Endodermal cell (in vitro differentiated cells): Measurements from ENCODE around the gene FRS3. TPM values are rescaled to one million over a fixed set of nuclear protein-coding genes. Genes with fewer than 3 reads are reported as not detected.

ENCODE experiments used
- DNase-seq: peaks from one replicate; pipeline ENCODE4 v3.0.0-alpha.2; 2017
- H3K27ac ChIP-seq: 2 replicates; pipeline ENCODE4 v1.5.1; 2013; ENCODE audit warnings: mild to moderate bottlenecking, low read depth, low read length, moderate library complexity
- H3K27me3 ChIP-seq: 2 replicates; pipeline ENCODE4 v1.6.1; 2013; ENCODE audit warnings: mild to moderate bottlenecking, low read length, moderate library complexity; ENCODE audit not compliant: insufficient read depth, control insufficient read depth, poor library complexity, severe bottlenecking
- H3K36me3 ChIP-seq: 2 replicates; pipeline ENCODE4 v1.7.0; 2013; ENCODE audit warnings: mild to moderate bottlenecking, low read length, moderate library complexity; ENCODE audit not compliant: control insufficient read depth, insufficient read depth
- H3K4me1 ChIP-seq: one replicate; pipeline ENCODE4 v1.7.0; 2013; ENCODE audit warnings: low read length; ENCODE audit not compliant: control insufficient read depth, insufficient read depth
- H3K4me3 ChIP-seq: 2 replicates; pipeline ENCODE4 v1.5.1; 2013; ENCODE audit warnings: mild to moderate bottlenecking, low read length, moderate library complexity
- H3K9ac ChIP-seq: 2 replicates; pipeline ENCODE4 v1.6.1; 2013; ENCODE audit warnings: mild to moderate bottlenecking, low read length, moderate library complexity; ENCODE audit not compliant: poor library complexity, severe bottlenecking; ENCODE audit errors: extremely low read depth
- H3K9me3 ChIP-seq: 2 replicates; pipeline ENCODE4 v1.6.1; 2013; ENCODE audit warnings: mild to moderate bottlenecking, low read length, moderate library complexity; ENCODE audit not compliant: control insufficient read depth
- H3K27ac Mint-ChIP-seq: 2 replicates; pipeline ENCODE4 v1.8.0; 2020; ENCODE audit warnings: mixed read lengths
- H3K27me3 Mint-ChIP-seq: 2 replicates; pipeline ENCODE4 v1.8.0; 2021; ENCODE audit warnings: mild to moderate bottlenecking, mixed read lengths; ENCODE audit not compliant: insufficient read depth
- H3K36me3 Mint-ChIP-seq: 2 replicates; pipeline ENCODE4 v1.8.0; 2020; ENCODE audit warnings: low read depth, mixed read lengths
- H3K4me1 Mint-ChIP-seq: 2 replicates; pipeline ENCODE4 v1.8.0; 2020; ENCODE audit warnings: mixed read lengths
- H3K4me3 Mint-ChIP-seq: 2 replicates; pipeline ENCODE4 v1.8.0; 2020; ENCODE audit warnings: mild to moderate bottlenecking, moderate library complexity, mixed read lengths
- H3K9me3 Mint-ChIP-seq: 2 replicates; pipeline ENCODE4 v1.8.0; 2020; ENCODE audit warnings: mild to moderate bottlenecking, mixed read lengths
- CTCF ChIP-seq: fragments of 200-600 bp; sonication (generic); conservative IDR thresholded peaks from 2 replicates; pipeline ENCODE4 v1.5.0; 2021; ENCODE audit warnings: antibody characterized with exemption, mild to moderate bottlenecking
- WGBS, 2 experiments: methylation state at CpG; one replicate each; pipeline versions ENCODE4 v1.1.5 to v1.1.7; 2013; ENCODE audit warnings: missing lambda C conversion rate in 2 of 2, mixed read lengths in 1 of 2; ENCODE audit not compliant: insufficient coverage in 1 of 2, insufficient read length in 1 of 2; 5-methylcytosine and 5-hydroxymethylcytosine counted together
- total RNA-seq, 2 donors: library from RNA; stranded (reverse); fragmentation: NEBNext Ultra II Directional in 1 of 2; extraction: Animal tissue kit (Norgen Biotek cat#: 25700) in 1 of 2; gene quantifications; 2 replicates in 1 of 2; 3 replicates in 1 of 2; pipeline ENCODE4 v1.2.1, GENCODE V29; 2021

The FRS3 gene
- total RNA-seq, 2 donors from 2014 or later = 7.5 to 12.0 TPM

GRCh38 chr6:41759905-41760579 lies 19.7 kb downstream of the FRS3 start:
- no peak overlapping the region for H3K4me3 ChIP-seq
- WGBS, 2 experiments = 90 to 100% methylated on average over 2 of the region's 2 CpGs
- no peak overlapping the region for H3K9ac ChIP-seq
- H3K36me3 ChIP-seq = no peaks in the 10 kb centered on the region
- DNase-seq = peak; percentile 48
- no peaks in the 10 kb centered on the region for H3K27me3 ChIP-seq
- H3K9me3 ChIP-seq = no peaks in the 10 kb centered on the region
- H3K4me3 Mint-ChIP-seq = no peak overlapping the region
- H3K4me1 ChIP-seq = peaks cover 7% of the 10 kb centered on the region
- no peaks in the 10 kb centered on the region for H3K4me1 Mint-ChIP-seq
- H3K27ac ChIP-seq = no peak overlapping the region
- H3K9me3 Mint-ChIP-seq = no peaks in the 10 kb centered on the region
- H3K36me3 Mint-ChIP-seq = no peaks in the 10 kb centered on the region
- H3K27ac Mint-ChIP-seq = peak overlapping the region; percentile 65
- no peak for TF ChIP-seq CTCF
- H3K27me3 Mint-ChIP-seq = peaks cover 7% of the 10 kb centered on the region

GRCh38 chr6:41759106-41759904 lies 20.4 kb downstream of the FRS3 start:
- TF ChIP-seq CTCF = no peak
- H3K4me1 Mint-ChIP-seq = no peaks in the 10 kb centered on the region
- DNase-seq = no peak
- no peaks in the 10 kb centered on the region for H3K36me3 ChIP-seq
- no peak overlapping the region for H3K9ac ChIP-seq
- H3K27ac Mint-ChIP-seq = no peak overlapping the region
- peaks cover 7% of the 10 kb centered on the region for H3K27me3 Mint-ChIP-seq
- H3K4me3 Mint-ChIP-seq = no peak overlapping the region
- H3K9me3 ChIP-seq = no peaks in the 10 kb centered on the region
- no peaks in the 10 kb centered on the region for H3K36me3 Mint-ChIP-seq
- no peak overlapping the region for H3K4me3 ChIP-seq
- H3K4me1 ChIP-seq = peaks cover 7% of the 10 kb centered on the region
- H3K9me3 Mint-ChIP-seq = no peaks in the 10 kb centered on the region
- 89 to 94% methylated on average over 4 to 13 of the region's 13 CpGs for WGBS, 2 experiments
- H3K27ac ChIP-seq = no peak overlapping the region
- no peaks in the 10 kb centered on the region for H3K27me3 ChIP-seq

- peaks cover 7% of the 10 kb centered on the region for H3K4me1 ChIP-seq
- 93 to 97% methylated on average over 6 of the region's 6 CpGs for WGBS, 2 experiments
- no peaks in the 10 kb centered on the region for H3K4me1 Mint-ChIP-seq
- DNase-seq = no peak
- H3K27ac Mint-ChIP-seq = no peak overlapping the region
- no peak overlapping the region for H3K4me3 ChIP-seq
- no peaks in the 10 kb centered on the region for H3K9me3 ChIP-seq
- H3K27me3 ChIP-seq = peaks cover 2% of the 10 kb centered on the region
- H3K9ac ChIP-seq = no peak overlapping the region
- no peaks in the 10 kb centered on the region for H3K36me3 ChIP-seq
- H3K4me3 Mint-ChIP-seq = no peak overlapping the region
- no peak for TF ChIP-seq CTCF
- peaks cover 11% of the 10 kb centered on the region for H3K27me3 Mint-ChIP-seq
- H3K9me3 Mint-ChIP-seq = no peaks in the 10 kb centered on the region
- no peaks in the 10 kb centered on the region for H3K36me3 Mint-ChIP-seq
- H3K27ac ChIP-seq = no peak overlapping the region
These were observed 21.1 kb downstream of the FRS3 start for GRCh38 chr6:41758641-41759035.
